ENCODE results near the gene CSNK2B.

The CSNK2B gene

DNA sequence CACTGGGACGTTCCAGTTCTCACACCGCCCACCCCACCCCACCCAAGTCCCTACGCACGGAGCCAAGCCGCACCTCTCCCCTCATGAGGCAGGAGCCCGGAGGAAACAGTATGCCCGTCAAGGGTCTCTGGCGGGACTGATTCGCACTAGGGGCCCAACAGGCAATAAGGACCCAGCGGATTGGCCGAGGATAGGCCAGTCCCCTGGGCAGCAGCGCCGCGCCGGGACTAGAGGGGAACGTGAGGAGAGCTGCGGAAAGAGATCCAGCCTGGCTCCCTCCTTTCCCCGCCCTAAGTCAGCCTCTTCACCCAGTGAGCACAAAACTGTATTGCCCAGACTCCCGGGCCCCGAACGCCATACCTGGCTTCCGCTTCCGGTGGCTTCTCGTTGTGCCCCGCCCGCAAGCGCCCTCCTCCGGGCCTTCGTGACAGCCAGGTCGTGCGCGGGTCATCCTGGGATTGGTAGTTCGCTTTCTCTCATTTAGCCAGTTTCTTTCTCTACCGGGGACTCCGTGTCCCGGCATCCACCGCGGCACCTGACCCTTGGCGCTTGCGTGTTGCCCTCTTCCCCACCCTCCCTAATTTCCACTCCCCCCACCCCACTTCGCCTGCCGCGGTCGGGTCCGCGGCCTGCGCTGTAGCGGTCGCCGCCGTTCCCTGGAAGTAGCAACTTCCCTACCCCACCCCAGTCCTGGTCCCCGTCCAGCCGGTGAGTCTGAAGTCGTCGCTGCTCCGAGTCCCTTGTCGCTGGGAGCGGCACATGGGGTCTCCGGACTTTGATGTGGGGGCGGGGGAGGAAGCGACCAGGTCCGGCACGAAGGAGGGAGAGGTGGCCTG, at the start of gene CSNK2B:
Gene CSNK2B (plus strand): TSS at position 580 of the 836 bp plus-strand sequence. CDS start 752 bp downstream, outside the sequence.
- peak; percentile 96 for DNase-seq

DNA sequence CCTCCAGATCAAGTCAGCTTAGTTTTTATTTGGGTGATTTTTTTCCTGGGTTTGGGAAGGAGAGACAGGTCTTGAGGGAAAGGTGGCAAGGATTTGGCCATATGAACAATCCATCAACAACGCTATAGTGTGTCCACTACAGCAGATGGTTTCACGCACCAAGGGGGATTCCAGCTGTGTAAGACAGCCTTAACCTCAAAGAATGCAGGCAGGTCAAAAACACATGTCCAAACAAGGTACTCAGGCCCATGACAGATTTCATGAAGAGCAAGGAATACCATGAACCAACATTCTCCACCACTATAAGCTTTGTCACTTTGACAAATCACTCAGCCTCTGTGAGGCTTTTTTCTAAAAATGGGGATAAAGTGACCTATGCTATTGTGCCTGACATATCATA, 48.9 kb upstream of the CSNK2B start:
- no peak for DNase-seq

DNA sequence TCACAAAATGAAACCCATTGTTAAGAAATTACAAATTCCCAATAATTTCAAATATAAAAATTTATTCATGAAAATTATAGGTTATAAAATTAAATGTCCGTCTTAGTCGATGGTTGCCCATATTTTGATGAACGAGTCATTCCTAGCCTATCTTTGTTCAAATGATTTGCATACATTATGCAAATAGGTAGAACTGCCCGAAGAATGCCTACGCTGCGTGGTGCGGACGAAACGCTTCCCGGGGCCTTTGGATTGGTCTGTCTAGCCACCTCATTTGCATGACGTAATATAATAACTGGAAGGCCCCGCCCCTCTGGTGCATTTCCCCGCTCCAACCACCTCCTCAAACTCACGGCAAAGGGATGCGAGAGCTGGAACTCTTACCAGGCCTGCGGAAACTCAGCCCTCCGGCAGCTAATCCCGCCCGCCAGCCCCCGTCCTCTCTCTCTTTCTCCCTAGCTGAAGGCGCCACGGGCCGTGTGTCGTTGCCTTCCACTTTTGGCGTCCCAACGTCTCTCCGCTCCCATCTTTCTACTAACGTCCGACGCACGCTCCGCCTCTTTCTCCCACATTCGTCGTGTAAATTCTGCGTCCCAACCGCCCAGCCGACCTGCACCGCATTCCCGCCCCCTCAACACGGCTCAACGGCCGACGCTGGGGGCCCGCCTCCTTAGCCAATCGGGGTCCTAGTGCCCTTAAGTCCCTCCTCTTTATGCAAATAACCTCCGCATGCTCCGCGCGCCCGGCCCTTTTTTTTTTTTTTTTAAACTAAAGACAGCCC, 45.9 kb upstream of the CSNK2B start:
- DNase-seq, result peak; percentile 98

DNA sequence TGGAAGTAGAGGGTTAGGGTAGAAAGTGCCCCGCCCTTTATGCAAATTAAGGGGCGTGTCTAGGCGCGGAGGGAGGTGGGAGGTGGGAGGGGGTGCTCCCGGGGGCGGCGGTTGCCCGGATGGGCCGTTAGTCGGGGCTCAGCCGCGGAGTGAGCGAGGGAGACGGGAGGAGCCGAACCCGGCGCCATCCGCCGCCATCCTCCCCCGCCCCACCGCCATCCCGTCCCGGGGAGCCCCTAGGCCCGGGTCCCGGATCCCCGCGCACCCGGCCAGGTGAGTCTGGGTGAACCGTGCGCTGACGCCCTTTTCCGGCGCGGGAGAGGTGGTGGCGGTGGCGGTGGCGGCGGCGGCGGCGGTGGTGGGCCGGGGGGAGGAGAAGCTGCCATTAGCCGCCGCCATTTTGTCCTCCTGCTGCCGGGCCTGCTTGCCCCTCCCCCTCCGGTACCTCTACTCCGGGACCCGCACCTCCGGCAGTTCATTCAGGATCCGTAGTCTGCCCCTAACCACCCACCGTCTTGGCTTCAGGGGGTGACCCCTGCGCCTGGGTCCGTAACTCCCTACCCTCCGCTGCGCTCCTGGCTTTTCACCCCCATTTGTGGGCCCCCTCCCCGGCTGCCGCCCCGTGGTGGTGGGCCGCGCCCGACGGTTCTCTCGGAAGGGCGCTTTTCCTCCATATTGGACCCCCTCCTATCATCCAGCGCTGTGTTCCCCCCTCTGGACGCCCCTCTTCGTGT, 45.1 kb upstream of the CSNK2B start, which contains the start of gene PRRC2A:
Gene PRRC2A (plus strand): TSS at position 130 of the 734 bp plus-strand sequence. CDS start 2,075 bp downstream, outside the sequence.
- peak; percentile 81 for DNase-seq

DNA sequence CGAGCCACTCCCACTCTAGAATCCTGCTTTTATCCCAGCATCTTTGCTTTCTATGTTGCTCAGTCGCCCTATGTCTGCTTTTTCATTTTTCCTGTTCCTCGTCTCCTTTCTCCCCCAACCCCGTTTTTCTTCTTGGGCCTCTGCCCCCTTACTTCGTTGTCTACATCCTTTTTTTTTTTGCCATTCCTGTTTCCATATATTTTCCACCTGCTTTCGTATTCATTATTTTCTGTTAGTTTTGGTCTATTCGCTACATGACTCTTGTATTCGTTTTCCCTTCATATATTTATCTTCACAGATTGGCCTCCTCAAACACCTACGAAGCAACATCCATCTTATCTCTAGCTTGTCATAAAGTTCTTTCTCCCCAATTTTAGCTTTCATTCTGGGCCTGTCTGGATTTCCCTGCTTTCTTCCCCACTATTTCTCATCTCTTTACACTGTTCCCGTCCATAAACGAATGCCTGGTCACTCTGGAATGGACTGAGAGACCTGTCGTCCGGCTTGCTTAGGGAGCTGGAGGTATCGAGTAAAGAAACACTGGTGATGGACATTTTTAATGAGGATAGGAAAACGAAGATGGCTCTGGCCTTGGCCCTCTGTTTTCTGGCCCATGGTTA, 44.5 kb upstream of the CSNK2B start:
- DNase-seq, result no peak

DNA sequence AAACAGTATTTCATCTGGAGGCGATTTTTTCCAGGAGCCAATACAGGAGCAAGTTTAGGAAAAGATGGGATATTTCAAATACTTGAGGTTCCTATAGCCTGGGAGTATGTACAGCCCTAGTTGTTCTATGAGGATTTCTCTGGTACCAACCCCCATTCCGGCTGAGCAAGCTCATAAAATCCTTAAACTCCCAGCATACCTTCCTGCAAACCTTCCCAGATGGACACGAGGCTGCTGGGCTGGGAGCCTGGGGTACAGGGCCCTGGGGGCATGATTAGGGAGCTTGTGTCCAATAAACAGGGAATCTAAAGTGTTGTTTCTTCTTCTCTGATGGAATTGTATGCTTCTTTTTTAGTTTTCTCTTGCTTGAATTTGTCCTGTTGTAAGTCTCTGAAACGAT, 43.9 kb upstream of the CSNK2B start:
- DNase-seq, result no peak

DNA sequence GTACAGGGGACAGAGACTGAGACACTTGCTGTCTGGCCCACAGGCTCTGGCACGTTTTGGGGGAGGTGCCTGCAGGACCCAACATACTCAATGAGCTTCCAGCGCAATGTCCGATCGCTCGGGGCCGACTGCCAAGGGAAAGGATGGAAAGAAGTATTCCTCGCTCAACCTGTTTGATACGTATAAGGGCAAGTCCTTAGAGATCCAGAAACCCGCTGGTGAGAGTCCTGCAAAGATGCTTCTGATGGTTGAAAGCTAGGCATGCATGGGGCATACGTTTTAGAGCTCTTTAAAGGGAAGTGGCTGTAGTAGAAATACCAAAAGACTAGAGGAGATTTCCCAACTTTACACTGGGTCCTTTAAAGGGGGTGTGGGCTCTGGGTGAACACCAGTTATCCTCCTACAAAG, 43.2 kb upstream of the CSNK2B start:
- DNase-seq, result no peak

DNA sequence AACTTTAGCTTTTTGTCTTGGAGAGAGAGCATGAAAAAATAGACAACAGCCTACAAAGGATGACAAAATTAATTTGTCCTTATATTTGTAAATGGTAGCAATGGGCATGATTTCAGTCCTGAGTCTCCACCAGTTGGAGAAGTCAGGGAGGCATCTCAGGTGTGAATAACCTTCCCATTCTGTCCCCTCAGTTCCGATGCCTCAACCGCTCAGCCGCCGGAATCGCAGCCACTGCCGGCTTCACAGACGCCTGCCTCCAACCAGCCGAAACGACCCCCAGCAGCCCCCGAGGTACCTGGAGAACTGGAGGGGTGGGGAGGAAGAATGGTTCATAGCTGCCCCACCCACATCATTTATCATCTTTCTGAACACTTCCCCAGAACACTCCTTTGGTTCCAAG, 41.8 kb upstream of the CSNK2B start:
- DNase-seq, result no peak

DNA sequence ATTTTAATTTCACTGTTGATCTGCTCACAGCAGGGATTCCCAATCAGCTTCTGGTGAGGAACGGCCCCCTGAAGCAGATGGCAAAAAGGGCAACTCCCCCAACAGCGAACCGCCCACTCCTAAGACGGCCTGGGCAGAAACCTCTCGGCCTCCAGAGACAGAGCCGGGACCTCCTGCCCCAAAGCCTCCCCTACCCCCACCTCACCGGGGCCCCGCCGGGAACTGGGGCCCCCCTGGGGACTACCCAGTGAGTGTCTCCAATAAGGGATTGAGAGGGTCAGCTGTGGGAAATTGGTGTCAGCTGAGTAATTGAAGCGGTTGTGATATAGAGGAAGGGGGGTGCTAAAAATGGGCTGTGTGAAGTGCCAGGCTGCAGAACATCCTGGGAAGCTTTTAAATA, 38.9 kb upstream of the CSNK2B start:
- DNase-seq, result no peak

DNA sequence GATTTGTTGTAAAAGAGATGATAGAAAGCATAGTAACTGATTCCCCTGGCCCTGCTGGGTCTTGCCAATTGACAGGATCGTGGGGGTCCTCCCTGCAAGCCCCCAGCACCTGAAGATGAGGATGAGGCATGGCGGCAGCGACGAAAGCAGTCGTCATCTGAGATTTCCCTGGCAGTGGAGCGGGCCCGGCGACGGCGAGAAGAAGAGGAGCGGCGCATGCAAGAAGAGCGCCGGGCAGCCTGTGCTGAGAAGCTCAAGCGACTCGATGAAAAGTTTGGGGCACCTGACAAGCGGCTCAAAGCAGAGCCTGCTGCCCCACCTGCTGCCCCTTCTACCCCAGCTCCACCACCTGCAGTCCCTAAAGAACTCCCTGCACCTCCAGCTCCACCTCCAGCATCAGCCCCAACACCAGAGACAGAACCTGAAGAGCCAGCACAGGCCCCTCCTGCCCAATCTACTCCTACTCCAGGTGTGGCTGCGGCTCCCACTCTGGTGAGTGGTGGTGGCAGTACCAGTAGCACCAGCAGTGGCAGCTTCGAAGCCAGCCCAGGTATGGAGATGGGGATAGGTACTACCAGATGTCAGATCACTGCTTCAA, 38.1 kb upstream of the CSNK2B start:
- no peak for DNase-seq

DNA sequence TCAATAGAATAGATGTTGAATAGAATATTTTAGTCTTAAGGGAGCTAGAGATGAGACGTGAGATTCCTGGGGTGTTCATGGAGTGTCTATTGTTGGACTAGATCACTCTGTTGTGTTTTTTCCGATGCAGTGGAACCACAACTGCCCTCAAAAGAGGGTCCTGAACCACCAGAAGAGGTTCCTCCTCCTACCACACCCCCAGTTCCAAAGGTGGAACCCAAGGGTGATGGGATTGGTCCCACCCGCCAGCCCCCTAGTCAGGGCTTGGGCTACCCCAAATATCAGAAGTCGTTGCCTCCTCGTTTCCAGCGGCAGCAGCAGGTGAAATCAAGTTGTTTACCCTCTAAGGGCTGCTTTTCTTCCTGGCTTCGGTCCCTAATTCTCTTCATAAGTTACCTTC, 36.9 kb upstream of the CSNK2B start:
- no peak for DNase-seq

DNA sequence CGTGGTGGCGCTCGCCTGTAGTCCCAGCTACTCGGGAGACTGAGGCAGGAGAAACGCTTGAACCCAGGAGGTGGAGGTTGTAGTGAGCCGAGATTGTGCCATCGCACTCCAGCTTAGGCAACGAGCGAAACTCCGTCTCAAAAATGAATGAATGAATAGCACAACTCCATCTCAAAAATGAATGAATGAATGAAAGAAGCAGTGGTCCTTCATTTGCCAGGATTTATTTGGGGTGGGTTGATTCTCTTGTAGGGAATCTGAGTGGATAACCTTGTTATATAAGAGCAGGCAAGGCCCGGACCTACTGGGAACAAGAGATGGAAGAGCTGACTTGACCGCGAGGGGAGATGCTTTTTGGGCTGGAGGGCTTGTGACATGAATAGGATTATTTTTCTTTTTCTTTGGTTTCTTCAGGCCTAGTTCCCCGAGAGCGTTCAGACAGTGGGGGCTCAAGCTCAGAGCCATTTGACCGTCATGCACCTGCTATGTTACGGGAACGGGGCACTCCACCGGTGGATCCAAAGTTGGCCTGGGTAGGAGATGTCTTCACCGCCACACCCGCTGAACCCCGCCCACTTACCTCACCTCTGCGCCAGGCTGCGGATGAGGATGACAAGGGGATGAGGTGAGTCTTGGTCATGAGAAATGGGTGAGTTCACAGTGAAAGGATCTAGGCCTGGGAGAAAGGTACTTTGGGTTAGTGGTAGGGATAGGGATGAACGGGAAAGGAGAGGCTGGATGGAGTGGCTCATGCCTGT, 35.5 kb upstream of the CSNK2B start:
- no peak for DNase-seq

DNA sequence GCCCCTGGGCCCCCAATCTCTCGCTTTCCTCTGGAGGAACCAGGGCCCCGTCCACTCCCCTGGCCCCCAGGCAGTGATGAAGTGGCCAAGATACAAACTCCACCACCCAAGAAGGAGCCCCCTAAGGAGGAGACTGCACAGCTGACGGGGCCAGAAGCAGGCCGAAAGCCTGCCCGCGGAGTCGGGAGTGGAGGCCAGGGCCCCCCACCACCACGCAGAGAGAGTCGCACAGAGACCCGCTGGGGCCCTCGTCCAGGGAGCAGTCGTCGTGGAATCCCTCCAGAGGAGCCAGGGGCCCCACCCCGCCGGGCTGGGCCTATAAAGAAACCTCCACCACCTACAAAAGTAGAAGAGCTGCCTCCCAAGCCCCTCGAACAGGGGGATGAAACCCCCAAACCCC, 34.7 kb upstream of the CSNK2B start:
- no peak for DNase-seq

DNA sequence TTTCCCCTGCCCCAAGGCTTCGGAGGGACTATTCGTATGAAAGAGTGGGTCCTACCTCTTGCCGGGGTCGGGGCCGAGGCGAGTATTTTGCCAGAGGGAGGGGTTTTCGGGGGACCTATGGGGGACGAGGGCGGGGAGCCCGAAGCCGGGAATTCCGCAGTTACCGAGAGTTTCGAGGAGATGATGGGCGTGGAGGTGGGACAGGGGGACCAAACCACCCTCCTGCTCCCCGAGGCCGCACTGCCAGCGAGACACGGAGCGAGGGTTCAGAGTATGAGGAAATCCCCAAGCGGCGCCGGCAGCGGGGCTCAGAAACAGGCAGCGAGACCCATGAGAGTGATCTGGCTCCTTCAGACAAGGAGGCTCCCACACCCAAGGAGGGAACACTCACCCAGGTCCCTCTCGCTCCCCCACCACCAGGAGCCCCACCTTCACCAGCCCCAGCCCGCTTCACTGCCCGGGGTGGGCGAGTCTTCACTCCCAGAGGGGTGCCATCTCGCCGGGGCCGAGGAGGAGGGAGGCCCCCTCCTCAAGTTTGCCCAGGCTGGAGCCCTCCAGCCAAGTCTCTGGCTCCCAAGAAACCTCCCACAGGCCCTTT, 34.1 kb upstream of the CSNK2B start:
- DNase-seq, result no peak

DNA sequence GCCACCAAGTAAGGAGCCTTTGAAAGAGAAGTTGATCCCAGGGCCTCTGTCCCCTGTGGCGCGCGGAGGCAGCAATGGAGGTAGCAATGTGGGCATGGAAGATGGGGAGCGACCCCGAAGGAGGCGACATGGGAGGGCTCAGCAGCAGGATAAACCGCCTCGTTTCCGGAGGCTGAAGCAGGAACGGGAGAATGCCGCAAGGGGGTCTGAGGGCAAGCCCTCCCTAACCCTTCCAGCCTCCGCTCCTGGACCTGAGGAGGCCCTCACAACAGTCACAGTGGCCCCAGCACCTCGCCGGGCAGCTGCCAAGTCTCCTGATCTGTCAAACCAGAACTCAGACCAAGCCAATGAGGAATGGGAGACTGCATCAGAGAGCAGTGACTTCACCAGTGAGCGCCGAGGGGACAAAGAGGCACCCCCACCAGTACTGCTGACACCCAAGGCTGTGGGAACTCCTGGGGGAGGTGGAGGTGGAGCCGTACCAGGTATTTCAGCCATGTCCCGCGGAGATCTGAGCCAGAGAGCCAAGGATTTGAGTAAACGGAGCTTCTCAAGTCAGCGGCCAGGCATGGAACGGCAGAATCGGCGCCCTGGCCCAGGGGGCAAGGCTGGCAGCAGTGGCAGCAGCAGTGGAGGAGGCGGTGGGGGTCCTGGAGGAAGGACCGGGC, 33.5 kb upstream of the CSNK2B start:
- no peak for DNase-seq

DNA sequence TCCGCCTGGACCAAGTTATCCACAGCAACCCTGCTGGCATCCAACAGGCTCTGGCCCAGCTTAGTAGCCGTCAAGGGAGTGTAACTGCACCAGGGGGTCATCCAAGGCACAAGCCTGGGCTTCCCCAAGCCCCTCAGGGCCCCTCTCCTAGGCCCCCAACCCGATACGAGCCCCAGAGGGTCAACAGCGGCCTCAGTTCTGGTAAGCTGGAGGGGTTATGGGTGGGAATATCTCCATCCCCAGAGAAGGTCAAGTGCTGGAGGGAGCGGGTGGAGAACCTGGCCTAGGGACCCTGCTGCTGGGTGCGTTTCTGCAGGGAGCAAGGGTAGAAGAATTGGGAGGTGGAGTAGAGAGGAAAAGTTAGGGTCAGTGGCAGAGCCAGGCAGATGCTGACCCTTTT, 32.4 kb upstream of the CSNK2B start:
- DNase-seq, result no peak

DNA sequence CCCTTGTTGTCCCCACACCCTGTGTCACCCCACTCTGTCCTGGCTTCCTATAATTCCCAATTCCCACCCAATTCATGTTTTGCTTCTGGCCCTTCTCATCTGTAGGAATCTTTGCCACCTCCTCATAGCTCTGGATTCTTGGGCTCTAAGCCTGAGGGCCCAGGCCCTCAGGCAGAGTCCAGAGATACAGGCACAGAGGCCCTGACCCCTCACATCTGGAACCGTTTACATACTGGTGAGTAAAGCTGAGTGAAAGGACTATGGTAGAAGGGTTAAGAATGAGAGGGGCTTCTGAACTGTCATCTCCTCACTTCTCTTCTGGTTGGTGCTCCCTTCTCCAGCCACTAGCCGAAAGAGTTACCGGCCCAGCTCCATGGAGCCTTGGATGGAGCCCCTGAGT, 31.7 kb upstream of the CSNK2B start:
- DNase-seq, result no peak

DNA sequence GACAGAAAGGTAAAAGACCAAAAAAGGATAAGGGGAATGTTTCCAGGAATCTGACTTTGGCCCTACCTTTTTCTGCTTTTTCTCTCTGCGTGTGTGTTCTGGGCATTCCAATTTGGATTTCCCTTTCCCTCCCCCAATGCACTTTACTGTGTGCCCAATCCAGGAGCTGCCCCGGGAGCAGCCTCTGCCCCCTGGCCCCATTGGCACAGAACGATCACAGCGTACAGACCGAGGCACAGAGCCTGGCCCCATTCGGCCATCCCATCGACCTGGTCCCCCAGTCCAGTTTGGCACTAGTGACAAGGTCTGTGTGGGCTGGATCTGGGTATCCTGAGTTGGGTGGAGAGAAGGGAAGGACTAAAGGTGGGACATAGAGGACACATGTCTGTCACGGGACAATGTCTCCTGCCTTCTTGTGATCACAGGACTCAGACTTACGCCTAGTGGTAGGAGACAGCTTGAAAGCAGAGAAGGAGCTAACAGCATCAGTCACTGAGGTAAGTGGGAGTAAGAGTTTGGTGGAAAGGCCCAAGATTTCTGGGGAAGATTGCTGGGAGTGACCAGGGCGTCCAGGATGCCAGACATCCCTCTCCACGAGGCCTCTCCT, 30.8 kb upstream of the CSNK2B start:
- no peak for DNase-seq

DNA sequence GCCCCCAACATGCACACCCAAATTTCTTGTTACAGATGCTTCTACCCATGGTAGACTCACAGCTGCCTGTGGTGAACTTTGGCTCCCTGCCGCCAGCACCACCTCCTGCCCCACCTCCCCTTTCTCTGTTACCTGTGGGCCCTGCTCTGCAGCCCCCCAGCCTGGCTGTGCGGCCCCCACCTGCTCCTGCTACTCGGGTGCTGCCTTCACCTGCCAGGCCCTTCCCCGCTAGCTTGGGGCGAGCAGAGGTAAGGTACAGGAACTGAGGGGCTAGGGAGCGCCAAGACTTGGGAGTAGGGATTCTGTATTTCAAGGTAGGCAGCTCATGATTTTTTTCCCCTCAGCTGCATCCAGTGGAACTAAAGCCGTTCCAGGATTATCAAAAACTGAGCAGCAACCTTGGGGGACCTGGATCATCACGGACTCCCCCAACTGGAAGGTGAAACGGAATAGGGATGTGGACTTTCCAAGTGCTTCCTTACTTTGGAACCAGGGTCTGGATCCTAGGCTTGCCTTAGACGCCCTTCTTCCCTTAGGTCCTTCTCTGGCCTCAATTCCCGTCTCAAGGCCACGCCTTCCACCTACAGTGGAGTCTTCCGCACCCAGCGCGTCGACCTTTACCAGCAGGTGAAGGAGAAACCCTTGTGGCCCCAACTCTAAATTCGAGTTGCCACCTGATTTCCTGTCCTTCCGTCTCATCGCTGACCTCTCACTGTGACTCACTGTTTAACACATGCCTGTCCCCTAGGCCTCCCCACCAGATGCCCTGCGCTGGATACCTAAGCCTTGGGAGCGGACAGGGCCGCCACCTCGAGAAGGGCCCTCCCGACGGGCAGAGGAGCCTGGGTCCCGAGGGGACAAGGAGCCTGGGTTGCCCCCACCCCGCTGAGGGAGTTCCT, 28.9 kb upstream of the CSNK2B start:
- no peak for DNase-seq
